H1 (cell line): ENCODE data around the gene WBP1L. TPM values are rescaled to one million over a fixed set of nuclear protein-coding genes. Genes with fewer than 3 reads are reported as not detected.

Experiments
- CTCF ChIA-PET: fragments of 300-600 bp; sonication (Branson Sonifier 250); formaldehyde crosslinking; loops from one replicate; lab custom pipeline; 2021; ENCODE audit not compliant: partially characterized antibody; lab: Charles Lee
- POLR2A ChIA-PET: fragments of 300-600 bp; sonication (Branson Sonifier 250); formaldehyde crosslinking; loops from one replicate; lab custom pipeline; 2021; ENCODE audit warnings: inconsistent platforms; ENCODE audit not compliant: partially characterized antibody; lab: Charles Lee
- DNase-seq, 2 experiments: peaks; one replicate each; pipeline versions ENCODE4 v3.0.0 to v3.0.0-alpha.2; 2010 to 2022; ENCODE audit warnings: low spot score in 2 of 2, low read depth in 1 of 2, mixed read lengths in 1 of 2
- FAIRE-seq: peaks from 2 replicates; lab custom pipeline; 2011; peaks lifted over from hg19 to GRCh38; lab: Jason Lieb, UNC
- H2AFZ ChIP-seq: 2 replicates; pipeline ENCODE4 v1.8.1; 2012; ENCODE audit warnings: low read length, inconsistent platforms
- H2AK5ac ChIP-seq: 2 replicates; pipeline ENCODE4 v1.6.1; 2013; ENCODE audit warnings: low read depth, low read length
- H2BK120ac ChIP-seq: replicated peaks from 2 replicates; pipeline ENCODE3; 2013; ENCODE audit warnings: low read depth, low read length, inconsistent platforms
- H2BK12ac ChIP-seq: 2 replicates; pipeline ENCODE4 v1.6.1; 2013; ENCODE audit warnings: low read depth, low read length
- H2BK15ac ChIP-seq: 2 replicates; pipeline ENCODE4 v1.6.1; 2013; ENCODE audit warnings: low read length
- H2BK20ac ChIP-seq: 2 replicates; pipeline ENCODE4 v1.6.1; 2013; ENCODE audit warnings: low read length
- H2BK5ac ChIP-seq: 2 replicates; pipeline ENCODE4 v1.6.1; 2013; ENCODE audit warnings: low read depth, low read length
- H3K14ac ChIP-seq: 2 replicates; pipeline ENCODE4 v1.6.1; 2013; ENCODE audit warnings: inconsistent platforms; ENCODE audit not compliant: insufficient read length
- H3K18ac ChIP-seq: 2 replicates; pipeline ENCODE4 v1.6.1; 2013; ENCODE audit warnings: low read length; ENCODE audit errors: extremely low read depth
- H3K23ac ChIP-seq: 2 replicates; pipeline ENCODE4 v1.6.1; 2013; ENCODE audit warnings: inconsistent platforms; ENCODE audit not compliant: insufficient read length
- H3K23me2 ChIP-seq: 2 replicates; pipeline ENCODE4 v1.6.1; 2013; ENCODE audit warnings: low read depth, low read length
- H3K27ac ChIP-seq: 2 replicates; pipeline ENCODE4 v1.6.1; 2011; ENCODE audit warnings: low read depth, low read length, inconsistent platforms
- H3K27me3 ChIP-seq, 4 experiments: replicated peaks in 1 of 4; 1 replicate in 1 of 4; 2 replicates in 3 of 4; pipeline versions ENCODE4 v1.6.1 to v1.8.1; 2011 to 2013; ENCODE audit warnings: low read length in 3 of 4, mild to moderate bottlenecking in 3 of 4, inconsistent platforms in 2 of 4, mixed read lengths in 2 of 4, moderate library complexity in 1 of 4; ENCODE audit not compliant: control insufficient read depth in 3 of 4, insufficient read depth in 3 of 4; ENCODE audit errors: extremely low read depth in 1 of 4
- H3K36me3 ChIP-seq, 4 experiments: 2 replicates each; pipeline versions ENCODE4 v1.6.1 to v1.8.1; 2011 to 2013; ENCODE audit warnings: mild to moderate bottlenecking in 4 of 4, low read length in 3 of 4, moderate library complexity in 2 of 4, control low read depth in 1 of 4, inconsistent platforms in 1 of 4; ENCODE audit not compliant: insufficient read depth in 4 of 4, control insufficient read depth in 2 of 4
- H3K4ac ChIP-seq: replicated peaks from 2 replicates; pipeline ENCODE3; 2013; ENCODE audit warnings: low read length, low read depth, mixed read lengths, inconsistent platforms; ENCODE audit not compliant: insufficient read length
- H3K4me1 ChIP-seq, 4 experiments: replicated peaks in 1 of 4; 1 replicate in 1 of 4; 2 replicates in 3 of 4; pipeline versions ENCODE4 v1.6.1 to v1.8.1; 2011 to 2013; ENCODE audit warnings: low read length in 3 of 4, inconsistent platforms in 2 of 4, mixed read lengths in 1 of 4; ENCODE audit not compliant: insufficient read depth in 4 of 4, control insufficient read depth in 3 of 4
- H3K4me2 ChIP-seq, 2 experiments: 2 replicates each; pipeline versions ENCODE4 v1.6.1 to v1.8.1; 2011 to 2013; ENCODE audit warnings: low read depth in 2 of 2, low read length in 2 of 2, control low read depth in 1 of 2, inconsistent platforms in 1 of 2, mild to moderate bottlenecking in 1 of 2; ENCODE audit not compliant: insufficient read depth in 1 of 2
- H3K4me3 ChIP-seq, 4 experiments: fragments of 200-600, 300-600 bp in 1 of 4; sonication (generic), shearing (Covaris generic), sonication (Bioruptor Twin) in 1 of 4; 2 replicates each; pipeline versions ENCODE4 v1.5.1 to v1.8.1; 2011 to 2016; ENCODE audit warnings: low read length in 4 of 4, low read depth in 3 of 4, control low read depth in 2 of 4, inconsistent platforms in 2 of 4, mild to moderate bottlenecking in 2 of 4, mixed read lengths in 1 of 4, moderate library complexity in 1 of 4; ENCODE audit not compliant: insufficient read depth in 2 of 4; ENCODE audit errors: extremely low read depth in 1 of 4
- H3K56ac ChIP-seq: replicated peaks from 2 replicates; pipeline ENCODE3; 2013; ENCODE audit warnings: low read depth, mild to moderate bottlenecking, mixed read lengths, low read length, inconsistent platforms; ENCODE audit not compliant: insufficient read length
- H3K79me1 ChIP-seq: 2 replicates; pipeline ENCODE4 v1.6.1; 2013; ENCODE audit warnings: low read depth, low read length, control low read depth
- H3K79me2 ChIP-seq, 2 experiments: 2 replicates each; pipeline versions ENCODE4 v1.6.1 to v1.8.1; 2012 to 2013; ENCODE audit warnings: low read length in 2 of 2, mild to moderate bottlenecking in 2 of 2, inconsistent platforms in 1 of 2; ENCODE audit not compliant: insufficient read depth in 2 of 2, control insufficient read depth in 1 of 2
- H3K9ac ChIP-seq, 4 experiments: replicated peaks in 1 of 4; 1 replicate in 1 of 4; 2 replicates in 3 of 4; pipeline versions ENCODE4 v1.6.1 to v1.8.1; 2011 to 2013; ENCODE audit warnings: low read depth in 3 of 4, low read length in 3 of 4, control low read depth in 2 of 4, mild to moderate bottlenecking in 2 of 4, moderate library complexity in 2 of 4, inconsistent platforms in 1 of 4; ENCODE audit errors: extremely low read depth in 1 of 4
- H3K9me3 ChIP-seq, 2 experiments: 2 replicates each; pipeline versions ENCODE4 v1.6.1 to v1.8.1; 2012 to 2013; ENCODE audit warnings: mild to moderate bottlenecking in 2 of 2, moderate library complexity in 2 of 2, control low read depth in 1 of 2, inconsistent platforms in 1 of 2, low read depth in 1 of 2, low read length in 1 of 2, mixed read lengths in 1 of 2; ENCODE audit not compliant: insufficient read depth in 2 of 2
- H4K20me1 ChIP-seq, 2 experiments: replicated peaks in 1 of 2; 2 replicates each; pipeline versions ENCODE3 to v1.8.1; 2011 to 2013; ENCODE audit warnings: inconsistent platforms in 2 of 2, low read length in 2 of 2, mild to moderate bottlenecking in 1 of 2; ENCODE audit not compliant: insufficient read depth in 2 of 2, control insufficient read depth in 1 of 2
- H4K5ac ChIP-seq: 2 replicates; pipeline ENCODE4 v1.6.1; 2013; ENCODE audit warnings: low read length, low read depth, mixed read lengths, inconsistent platforms; ENCODE audit not compliant: insufficient read length
- H4K8ac ChIP-seq: 2 replicates; pipeline ENCODE4 v1.8.0; 2013; ENCODE audit warnings: mild to moderate bottlenecking, moderate library complexity, low read length, inconsistent platforms; ENCODE audit not compliant: insufficient read depth; ENCODE audit errors: extremely low read depth
- H4K91ac ChIP-seq: replicated peaks from 2 replicates; pipeline ENCODE3; 2013; ENCODE audit warnings: low read length, mixed read lengths, inconsistent platforms; ENCODE audit not compliant: insufficient read length
- ATF3 ChIP-seq: IDR thresholded peaks from 2 replicates; pipeline ENCODE4 v1.6.1; 2011; ENCODE audit warnings: low read depth, mild to moderate bottlenecking, low read length; ENCODE audit not compliant: insufficient read depth
- CBX8 ChIP-seq: fragments of 300-800, 300-1000 bp; sonication (generic); IDR thresholded peaks from 2 replicates; pipeline ENCODE4 v1.7.1; 2016; ENCODE audit warnings: low read depth, low read length, borderline replicate concordance
- CREB1 ChIP-seq: IDR thresholded peaks from 2 replicates; pipeline ENCODE4 v1.6.1; 2012; ENCODE audit warnings: inconsistent platforms
- EZH2 ChIP-seq: fragments of 200-600 bp; sonication (generic); IDR thresholded peaks from 2 replicates; pipeline ENCODE4 v1.7.1; 2012; ENCODE audit warnings: low read depth, mild to moderate bottlenecking, moderate library complexity, low read length, inconsistent platforms; ENCODE audit not compliant: severe bottlenecking
- HDAC2 ChIP-seq, 2 experiments: fragments of 300-600 bp in 1 of 2; sonication (generic) in 1 of 2; IDR thresholded peaks; 2 replicates each; pipeline ENCODE4 v1.6.1; 2011 to 2012; ENCODE audit warnings: low read depth in 2 of 2, low read length in 2 of 2, mild to moderate bottlenecking in 2 of 2, moderate library complexity in 2 of 2, borderline replicate concordance in 1 of 2, inconsistent platforms in 1 of 2
- KDM4A ChIP-seq: IDR thresholded peaks from one replicate; pipeline ENCODE4 v1.7.1; 2012; ENCODE audit warnings: low read depth, mild to moderate bottlenecking, moderate library complexity, low read length, inconsistent platforms; ENCODE audit not compliant: severe bottlenecking
- NANOG ChIP-seq: IDR thresholded peaks from 2 replicates; pipeline ENCODE4 v1.6.1; 2011; ENCODE audit warnings: low read length, low read depth, mild to moderate bottlenecking, inconsistent platforms; ENCODE audit not compliant: insufficient read depth, poor library complexity, severe bottlenecking
- NRF1 ChIP-seq: IDR thresholded peaks from 2 replicates; pipeline ENCODE4 v1.6.1; 2011; ENCODE audit warnings: mild to moderate bottlenecking, low read depth, low read length, improper control_type of control experiment
- PHF8 ChIP-seq: fragments of 200-600 bp; sonication (generic); conservative IDR thresholded peaks from 2 replicates; pipeline ENCODE4 v1.7.1; 2012; ENCODE audit warnings: low read depth, mild to moderate bottlenecking, inconsistent platforms, low read length, moderate library complexity
- RFX5 ChIP-seq: IDR thresholded peaks from 2 replicates; pipeline ENCODE4 v1.6.1; 2011; ENCODE audit warnings: low read depth, low read length, improper control_type of control experiment, borderline replicate concordance
- SIRT6 ChIP-seq: IDR thresholded peaks from one replicate; pipeline ENCODE4 v1.7.1; 2012; ENCODE audit warnings: low read length, inconsistent platforms
- WGBS, 2 experiments: shearing (Covaris generic) in 1 of 2; methylation state at CpG; one replicate each; pipeline versions ENCODE4 v1.1.6 to v1.1.7; 2013 to 2015; ENCODE audit warnings: low lambda C conversion rate in 2 of 2, mixed read lengths in 2 of 2, inconsistent platforms in 1 of 2, low coverage in 1 of 2, missing lambda C conversion rate in 1 of 2; ENCODE audit not compliant: insufficient replicate concordance in 2 of 2, insufficient coverage in 1 of 2, insufficient read length in 1 of 2; ENCODE audit errors: extremely low coverage in 1 of 2, missing lambda C conversion rate in 1 of 2; 5-methylcytosine and 5-hydroxymethylcytosine counted together
- polyA plus RNA-seq, 7 experiments: library from polyadenylated mRNA; depleted of rRNA in 3 of 7; stranded (reverse) in 5 of 7; unstranded in 2 of 7; fragments of >200 nt in 5 of 7; fragments of 200-250 nt in 2 of 7; gene quantifications; 1 replicate in 5 of 7; 2 replicates in 1 of 7; 4 replicates in 1 of 7; pipeline versions ENCODE4 v1.2.1 to v1.2.3, GENCODE V29; 2011 to 2013; ENCODE audit warnings: missing spikeins in 2 of 7, mixed read lengths in 2 of 7
- total RNA-seq: library from RNA; stranded (reverse); fragmentation: NEBNext Ultra II Directional; extraction: Animal tissue kit (Norgen Biotek cat#: 25700); gene quantifications from 2 replicates; pipeline ENCODE4 v1.2.1, GENCODE V29; 2021

Gene WBP1L
- total and polyA plus RNA-seq, 2 of the 8 experiments (the other 6 are each of a cell fraction or from before 2014, with no cell fraction given), result 26.6 to 29.9 TPM

- H3K9me3 ChIP-seq, result no peaks in the 10 kb centered on the region
- no peak overlapping the region for H2BK15ac ChIP-seq
- no peaks in the 10 kb centered on the region for H3K79me2 ChIP-seq
- peaks cover 2 to 6% of the 10 kb centered on the region in 2 experiments for H4K20me1 ChIP-seq
- no peak overlapping the region for H3K4me2 ChIP-seq
- POLR2A ChIA-PET, result no interaction called here
- H2AFZ ChIP-seq, result no peak overlapping the region
- H2BK20ac ChIP-seq, result no peak overlapping the region
- H3K4me3 ChIP-seq, result no peak overlapping the region
- no peak overlapping the region; the same call in 1 of the 2 replicates for H2BK5ac ChIP-seq
- H3K27ac ChIP-seq, result no peak overlapping the region
- CTCF ChIA-PET, result interaction anchor here (1.6 kb wide), 1 partner anchor 52 kb away, joined by 3 read pairs; no protein-coding TSS in a partner anchor
- no peaks in the 10 kb centered on the region for H3K36me3 ChIP-seq
- WGBS, 2 experiments, result 87% methylated on average over 18 of the region's 18 CpGs; no CpG with 5 or more reads in 1 of the 2 experiments
- no peak overlapping the region for H3K18ac ChIP-seq
- peaks cover 2 to 15% (median 11%) of the 10 kb centered on the region in 4 experiments; a peak in 6 of 7 replicates for H3K4me1 ChIP-seq
- H3K23me2 ChIP-seq, result no peaks in the 10 kb centered on the region
- H3K56ac ChIP-seq, result no peak overlapping the region
- DNase-seq (no peak), FAIRE-seq (no peak)
- H2AK5ac ChIP-seq, result no peak overlapping the region
- H3K4ac ChIP-seq, result no peak overlapping the region
- no peak overlapping the region for H2BK120ac ChIP-seq
- H4K5ac ChIP-seq, result no peak overlapping the region
- no peak overlapping the region for H3K23ac ChIP-seq
- peaks cover 6% of the 10 kb centered on the region for H3K79me1 ChIP-seq
- H3K14ac ChIP-seq, result no peak overlapping the region
- H4K91ac ChIP-seq, result no peak overlapping the region
- no peak overlapping the region; the same call in 1 of the 2 replicates for H4K8ac ChIP-seq
- no peak overlapping the region for H2BK12ac ChIP-seq
- H3K9ac ChIP-seq, result no peak overlapping the region
- H3K27me3 ChIP-seq, result no peaks in the 10 kb centered on the region; a peak in 1 of 7 replicates
- TF ChIP-seq EZH2, result no peak
- TF ChIP-seq PHF8, result no peak
- no peak for TF ChIP-seq RFX5
- no peak for TF ChIP-seq CREB1
- TF ChIP-seq NRF1, result no peak
- no peak for TF ChIP-seq KDM4A
- no peak for TF ChIP-seq SIRT6
- no peak for TF ChIP-seq HDAC2 (IDR thresholded peaks at IDR 0.05; ENCODE audit: borderline replicate concordance in 1 of 2, low read depth in 2 of 2, low read length in 2 of 2)
- no peak for TF ChIP-seq CBX8
- TF ChIP-seq ATF3, result no peak
- TF ChIP-seq NANOG, result no peak
Measured at GRCh38 chr10:102782673-102783551, 39.2 kb downstream of the WBP1L start.
